Measurements from ENCODE around the gene SLC9A9. TPM values are rescaled to one million over a fixed set of nuclear protein-coding genes. Genes with fewer than 3 reads are reported as not detected.

Gene SLC9A9
- total RNA-seq, 4 donors from 2014 or later, result 1.1 to 15.9 (median 9.7) TPM

DNA sequence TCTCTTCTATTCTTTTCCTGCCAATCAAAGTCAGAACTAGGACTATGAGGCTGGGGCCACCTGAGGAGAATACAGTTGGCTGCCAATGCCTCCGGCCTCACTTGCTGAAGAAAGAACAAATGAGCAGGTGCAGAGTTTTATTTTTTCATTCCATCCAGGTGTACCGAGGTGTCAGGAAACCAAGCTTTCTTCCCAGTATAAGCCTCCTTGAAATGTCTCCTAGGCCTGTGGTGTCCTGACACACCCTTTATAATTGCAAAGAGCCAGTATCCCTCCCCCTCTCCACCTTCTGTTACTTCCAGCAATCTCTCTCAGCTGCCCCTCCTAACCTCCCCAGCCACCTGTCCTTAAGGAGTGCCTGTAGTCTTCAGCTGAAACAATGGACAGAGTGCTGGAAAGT lies 127.9 kb downstream of the SLC9A9 start:
- H3K36me3 ChIP-seq, result no peaks in the 10 kb centered on the region
- intact Hi-C loops (cut with DNase I; ENCODE audit: low total_unique reads) (no loop called here), in situ Hi-C loops (cut with MboI; ENCODE audit: low pct_ligation_motif_present in 1 of 4, low pct_unique_long_range_greater_than_20kb in 1 of 4, low sequenced_read_pairs in 3 of 4) (no loop called here)
- WGBS, 2 donors (ENCODE audit: low coverage in 1 of 2), result 45 to 74% methylated on average over 2 of the region's 2 CpGs
- no peaks in the 10 kb centered on the region for H3K9me3 ChIP-seq
- no peaks in the 10 kb centered on the region for H3K4me1 ChIP-seq
- H3K4me3 ChIP-seq, result no peak overlapping the region
- no peak overlapping the region for H3K27ac ChIP-seq
- H3K27me3 ChIP-seq, result no peaks in the 10 kb centered on the region
- TF ChIP-seq CTCF (IDR thresholded peaks at IDR 0.05), result no peak
- no peak for TF ChIP-seq POLR2AphosphoS5 (IDR thresholded peaks at IDR 0.05)
- TF ChIP-seq POLR2A (IDR thresholded peaks at IDR 0.05), result no peak
- no peak for TF ChIP-seq EP300 (IDR thresholded peaks at IDR 0.05; ENCODE audit: low read depth)
- DNase-seq, result no peak

- in situ Hi-C loops (cut with MboI; ENCODE audit: low pct_ligation_motif_present in 1 of 4, low pct_unique_long_range_greater_than_20kb in 1 of 4, low sequenced_read_pairs in 3 of 4), result no loop called here
- intact Hi-C loops (cut with DNase I; ENCODE audit: low total_unique reads), result no loop called here
- no peak overlapping the region for H3K27ac ChIP-seq
- H3K4me3 ChIP-seq, result no peak overlapping the region
- DNase-seq, result no peak
- H3K4me1 ChIP-seq, result no peaks in the 10 kb centered on the region
- no peaks in the 10 kb centered on the region for H3K36me3 ChIP-seq
- no peaks in the 10 kb centered on the region for H3K9me3 ChIP-seq
- WGBS, 2 donors (ENCODE audit: low coverage in 1 of 2), result 71 to 84% methylated on average over 1 to 7 of the region's 7 CpGs
- TF ChIP-seq CTCF (IDR thresholded peaks at IDR 0.05) (no peak), POLR2A (IDR thresholded peaks at IDR 0.05) (no peak), EP300 (IDR thresholded peaks at IDR 0.05; ENCODE audit: low read depth) (no peak), POLR2AphosphoS5 (IDR thresholded peaks at IDR 0.05) (no peak)
- H3K27me3 ChIP-seq, result no peaks in the 10 kb centered on the region
Observed at GRCh38 chr3:143718463-143718862, 129.8 kb downstream of the SLC9A9 start.

- no peaks in the 10 kb centered on the region for H3K36me3 ChIP-seq
- in situ Hi-C loops (cut with MboI; ENCODE audit: low pct_ligation_motif_present in 1 of 4, low pct_unique_long_range_greater_than_20kb in 1 of 4, low sequenced_read_pairs in 3 of 4), result no loop called here
- intact Hi-C loops (cut with DNase I; ENCODE audit: low total_unique reads), result no loop called here
- H3K9me3 ChIP-seq, result no peaks in the 10 kb centered on the region
- no peak for DNase-seq
- no peak overlapping the region for H3K4me3 ChIP-seq
- H3K27me3 ChIP-seq, result no peaks in the 10 kb centered on the region
- TF ChIP-seq POLR2AphosphoS5 (IDR thresholded peaks at IDR 0.05), result no peak
- no peak for TF ChIP-seq CTCF (IDR thresholded peaks at IDR 0.05)
- no peak for TF ChIP-seq POLR2A (IDR thresholded peaks at IDR 0.05)
- TF ChIP-seq EP300 (IDR thresholded peaks at IDR 0.05; ENCODE audit: low read depth), result no peak
- H3K4me1 ChIP-seq, result no peaks in the 10 kb centered on the region
- no peak overlapping the region for H3K27ac ChIP-seq
- 83 to 100% methylated on average over 2 to 4 of the region's 4 CpGs for WGBS, 2 donors (ENCODE audit: low coverage in 1 of 2)
Observed at GRCh38 chr3:143716731-143717130, 131.5 kb downstream of the SLC9A9 start.

- no peak overlapping the region for H3K4me3 ChIP-seq
- H3K27ac ChIP-seq, result no peak overlapping the region
- in situ Hi-C loops (cut with MboI; ENCODE audit: low pct_ligation_motif_present in 1 of 4, low pct_unique_long_range_greater_than_20kb in 1 of 4, low sequenced_read_pairs in 3 of 4) (no loop called here), intact Hi-C loops (cut with DNase I; ENCODE audit: low total_unique reads) (no loop called here)
- no peaks in the 10 kb centered on the region for H3K27me3 ChIP-seq
- H3K36me3 ChIP-seq, result no peaks in the 10 kb centered on the region
- H3K4me1 ChIP-seq, result no peaks in the 10 kb centered on the region
- H3K9me3 ChIP-seq, result no peaks in the 10 kb centered on the region
- TF ChIP-seq CTCF (IDR thresholded peaks at IDR 0.05) (no peak), EP300 (IDR thresholded peaks at IDR 0.05; ENCODE audit: low read depth) (no peak), POLR2AphosphoS5 (IDR thresholded peaks at IDR 0.05) (no peak), POLR2A (IDR thresholded peaks at IDR 0.05) (no peak)
- DNase-seq, result no peak
Observed at GRCh38 chr3:143712522-143712921, 135.7 kb downstream of the SLC9A9 start.

Measured in transverse colon (tissue), 4 donors.